Suprapubic skin (tissue), 4 donors: ENCODE results near the gene KANK4. TPM values are rescaled to one million over a fixed set of nuclear protein-coding genes. Genes with fewer than 3 reads are reported as not detected.

ENCODE experiments used
- DNase-seq, 2 donors: peaks; one replicate each; pipeline ENCODE4 v3.0.0-alpha.2; 2019; ENCODE audit warnings: low spot score in 2 of 2
- H3K27ac ChIP-seq: fragments of 200-600 bp; sonication (generic); one replicate; pipeline ENCODE4 v1.5.1; 2019
- H3K27me3 ChIP-seq: fragments of 200-600 bp; sonication (generic); one replicate; pipeline ENCODE4 v1.5.1; 2019
- H3K36me3 ChIP-seq: fragments of 200-600 bp; sonication (generic); one replicate; pipeline ENCODE4 v1.5.1; 2019
- H3K4me1 ChIP-seq: fragments of 200-600 bp; sonication (generic); one replicate; pipeline ENCODE4 v1.5.1; 2019
- H3K4me3 ChIP-seq: fragments of 200-600 bp; sonication (generic); one replicate; pipeline ENCODE4 v1.5.1; 2019; ENCODE audit warnings: mild to moderate bottlenecking
- H3K9me3 ChIP-seq: fragments of 200-600 bp; sonication (generic); one replicate; pipeline ENCODE4 v1.5.1; 2019
- EP300 ChIP-seq: sonication (generic); formaldehyde crosslinking; IDR thresholded peaks from one replicate; pipeline ENCODE4 v1.6.1; 2017; ENCODE audit warnings: antibody characterized with exemption
- POLR2A ChIP-seq, 2 donors: fragments of 450-650 bp; IDR thresholded peaks; one replicate each; pipeline ENCODE4 v1.6.1; 2017; ENCODE audit warnings: antibody characterized with exemption in 2 of 2, mild to moderate bottlenecking in 2 of 2, moderate library complexity in 2 of 2
- POLR2AphosphoS5 ChIP-seq, 3 donors: sonication (generic); formaldehyde crosslinking; IDR thresholded peaks; one replicate each; pipeline ENCODE4 v1.6.1; 2017; ENCODE audit warnings: antibody characterized with exemption in 3 of 3
- WGBS: methylation state at CpG from one replicate; pipeline ENCODE4 v1.1.5; 2018; 5-methylcytosine and 5-hydroxymethylcytosine counted together
- total RNA-seq, 4 donors: library from RNA; depleted of rRNA; stranded (reverse); fragments of >200 nt; gene quantifications; one replicate each; pipeline ENCODE4 v1.1.0, GENCODE V29; 2016
- TF ChIP-seq, protein P1 (sequence below), 2 donors: fragments of 200-600 bp in 1 of 2; fragments of 450-650 bp in 1 of 2; sonication (generic) in 1 of 2; IDR thresholded peaks; one replicate each; pipeline ENCODE4 v1.5.1; 2016 to 2019; ENCODE audit warnings: antibody characterized with exemption in 2 of 2, mild to moderate bottlenecking in 1 of 2, moderate library complexity in 1 of 2

Gene KANK4
- total RNA-seq, 4 donors from 2014 or later, result 0.16 to 1.3 (median 0.54) TPM

DNA sequence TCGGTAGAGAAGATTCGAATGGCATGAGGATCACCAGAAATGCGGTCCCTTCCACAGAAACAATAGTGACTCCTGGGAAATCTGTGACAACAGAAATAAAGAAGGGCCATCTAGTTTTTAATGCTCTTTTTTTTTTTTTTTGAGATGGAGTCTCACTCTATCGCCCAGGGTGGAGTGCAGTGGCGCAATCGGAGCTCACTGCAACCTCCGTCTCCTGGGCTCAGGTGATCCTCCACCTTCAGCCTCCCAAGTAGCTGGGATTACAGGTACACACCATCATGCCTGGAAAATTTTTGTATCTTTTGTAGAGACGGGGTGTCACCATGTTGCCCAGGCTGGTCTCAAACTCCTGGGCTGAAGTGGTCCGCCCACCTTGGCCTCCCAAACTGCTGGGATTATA, 80.7 kb downstream of the KANK4 start:
- no peaks in the 10 kb centered on the region for H3K4me1 ChIP-seq

DNA sequence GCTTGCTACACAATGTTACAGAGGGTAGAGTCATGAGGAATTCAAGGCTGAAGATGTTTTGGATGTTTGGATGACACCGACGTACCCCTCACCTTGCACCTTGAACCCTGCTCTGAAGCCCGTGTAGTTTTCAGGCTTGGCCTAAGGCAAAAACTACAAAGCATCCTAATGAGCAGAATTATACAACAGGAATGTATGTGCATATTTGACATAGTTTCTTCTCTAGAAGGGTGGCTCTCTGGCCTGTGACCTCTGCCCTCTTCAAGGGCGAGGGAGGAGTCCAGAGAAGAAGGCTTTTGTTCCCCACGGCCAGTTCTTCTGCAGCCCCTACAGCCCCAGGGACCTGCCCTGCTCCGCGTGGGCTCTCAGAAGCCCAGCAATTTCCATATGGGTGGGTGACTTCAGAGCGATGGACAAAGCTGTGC, 81.3 kb downstream of the KANK4 start:
- TF ChIP-seq, protein P1, sequence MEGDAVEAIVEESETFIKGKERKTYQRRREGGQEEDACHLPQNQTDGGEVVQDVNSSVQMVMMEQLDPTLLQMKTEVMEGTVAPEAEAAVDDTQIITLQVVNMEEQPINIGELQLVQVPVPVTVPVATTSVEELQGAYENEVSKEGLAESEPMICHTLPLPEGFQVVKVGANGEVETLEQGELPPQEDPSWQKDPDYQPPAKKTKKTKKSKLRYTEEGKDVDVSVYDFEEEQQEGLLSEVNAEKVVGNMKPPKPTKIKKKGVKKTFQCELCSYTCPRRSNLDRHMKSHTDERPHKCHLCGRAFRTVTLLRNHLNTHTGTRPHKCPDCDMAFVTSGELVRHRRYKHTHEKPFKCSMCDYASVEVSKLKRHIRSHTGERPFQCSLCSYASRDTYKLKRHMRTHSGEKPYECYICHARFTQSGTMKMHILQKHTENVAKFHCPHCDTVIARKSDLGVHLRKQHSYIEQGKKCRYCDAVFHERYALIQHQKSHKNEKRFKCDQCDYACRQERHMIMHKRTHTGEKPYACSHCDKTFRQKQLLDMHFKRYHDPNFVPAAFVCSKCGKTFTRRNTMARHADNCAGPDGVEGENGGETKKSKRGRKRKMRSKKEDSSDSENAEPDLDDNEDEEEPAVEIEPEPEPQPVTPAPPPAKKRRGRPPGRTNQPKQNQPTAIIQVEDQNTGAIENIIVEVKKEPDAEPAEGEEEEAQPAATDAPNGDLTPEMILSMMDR (IDR thresholded peaks at IDR 0.05), result no peak
- TF ChIP-seq EP300, result no peak
- TF ChIP-seq POLR2A (IDR thresholded peaks at IDR 0.05), result no peak
- TF ChIP-seq POLR2AphosphoS5 (IDR thresholded peaks at IDR 0.05), result no peak
- Histone ChIP-seq H3K4me1 (no peaks in the 10 kb centered on the region), H3K36me3 (no peaks in the 10 kb centered on the region), H3K27ac (no peak overlapping the region), H3K9me3 (no peaks in the 10 kb centered on the region), H3K27me3 (no peaks in the 10 kb centered on the region), H3K4me3 (no peak overlapping the region)
- WGBS, result 44% methylated on average over 8 of the region's 8 CpGs
- DNase-seq, result no peak

More for the DNA sequence above, 80.7 kb downstream of the KANK4 start:
- Histone ChIP-seq H3K27me3 (no peaks in the 10 kb centered on the region), H3K4me3 (no peak overlapping the region), H3K27ac (no peak overlapping the region), H3K9me3 (no peaks in the 10 kb centered on the region), H3K36me3 (no peaks in the 10 kb centered on the region)
- TF ChIP-seq EP300, result no peak
- TF ChIP-seq POLR2A (IDR thresholded peaks at IDR 0.05), result no peak
- TF ChIP-seq, protein P1 (IDR thresholded peaks at IDR 0.05), result no peak
- TF ChIP-seq POLR2AphosphoS5 (IDR thresholded peaks at IDR 0.05), result no peak
- no peak for DNase-seq
- WGBS, result 94% methylated on average over 9 of the region's 9 CpGs

DNA sequence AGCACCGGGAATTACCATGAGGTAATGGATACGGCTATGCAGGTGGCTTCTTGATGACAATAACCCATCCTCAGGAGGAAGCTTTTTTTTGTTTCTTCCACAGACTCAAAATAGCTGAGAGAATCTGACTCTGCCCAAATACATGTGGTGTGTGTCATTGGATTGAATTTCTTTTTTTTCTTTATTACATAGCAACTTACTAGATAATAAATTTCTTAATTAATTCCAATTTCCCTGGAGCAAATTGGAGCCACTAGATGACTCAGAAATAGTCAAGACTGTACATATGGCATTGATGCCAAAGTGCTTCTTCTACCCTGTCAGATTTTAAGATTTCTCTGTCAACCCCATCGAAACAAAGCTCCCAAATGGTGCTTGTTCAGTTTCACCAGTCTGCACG, 81.9 kb downstream of the KANK4 start:
- Histone ChIP-seq H3K27me3 (no peaks in the 10 kb centered on the region), H3K27ac (no peak overlapping the region), H3K4me1 (no peaks in the 10 kb centered on the region), H3K4me3 (no peak overlapping the region), H3K36me3 (no peaks in the 10 kb centered on the region), H3K9me3 (no peaks in the 10 kb centered on the region)
- 37% methylated on average over 4 of the region's 4 CpGs for WGBS
- DNase-seq, result no peak
- TF ChIP-seq POLR2AphosphoS5 (IDR thresholded peaks at IDR 0.05) (no peak), POLR2A (IDR thresholded peaks at IDR 0.05) (no peak), EP300 (no peak)
- TF ChIP-seq, protein P1 (IDR thresholded peaks at IDR 0.05), result no peak

DNA sequence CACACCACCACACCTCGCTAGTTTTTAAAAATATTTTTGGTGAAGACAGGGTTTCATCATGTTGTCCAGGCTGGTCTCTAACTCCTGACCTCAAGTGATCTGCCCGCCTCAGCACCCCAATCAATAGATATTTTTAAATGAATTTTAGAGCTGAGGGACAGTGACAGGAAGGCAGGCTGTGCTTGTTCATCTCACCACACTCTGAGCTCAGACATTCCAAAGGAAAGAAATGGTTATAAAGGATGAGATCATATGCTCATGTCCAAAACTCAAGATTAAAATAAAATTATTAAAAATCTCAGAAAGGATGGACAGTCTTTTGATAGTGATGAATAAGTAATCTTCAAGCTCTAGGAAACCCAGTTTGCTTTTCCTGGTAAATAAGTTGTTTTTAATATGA, 83.7 kb downstream of the KANK4 start:
- H3K9me3 ChIP-seq, result no peaks in the 10 kb centered on the region
- 93% methylated on average over 2 of the region's 2 CpGs for WGBS
- H3K4me1 ChIP-seq, result no peaks in the 10 kb centered on the region
- H3K27me3 ChIP-seq, result no peaks in the 10 kb centered on the region
- no peak overlapping the region for H3K27ac ChIP-seq
- no peak for TF ChIP-seq POLR2A (IDR thresholded peaks at IDR 0.05)
- TF ChIP-seq EP300, result no peak
- TF ChIP-seq, protein P1 (IDR thresholded peaks at IDR 0.05), result no peak
- no peak for TF ChIP-seq POLR2AphosphoS5 (IDR thresholded peaks at IDR 0.05)
- H3K36me3 ChIP-seq, result no peaks in the 10 kb centered on the region
- DNase-seq, result no peak
- no peak overlapping the region for H3K4me3 ChIP-seq

DNA sequence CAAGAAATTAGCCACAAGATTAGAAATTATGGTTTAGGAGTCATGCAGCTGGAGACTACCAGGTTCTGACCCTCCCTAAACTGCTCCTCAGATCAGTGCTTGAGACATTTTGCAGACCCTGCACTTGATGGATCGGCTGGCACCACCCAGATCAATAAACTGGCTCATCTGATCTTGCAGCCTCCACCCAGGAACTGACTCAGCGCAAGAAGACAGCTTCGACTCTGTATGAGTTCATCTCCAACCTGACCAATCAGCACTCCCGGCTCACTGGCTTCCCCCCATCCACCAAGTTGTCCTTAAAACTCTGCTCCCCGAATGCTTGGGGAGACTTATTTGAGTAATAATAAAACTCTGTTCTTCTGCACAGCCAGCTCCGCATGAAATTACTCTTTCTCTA, 84.5 kb downstream of the KANK4 start:
- DNase-seq, result no peak
- Histone ChIP-seq H3K9me3 (no peaks in the 10 kb centered on the region), H3K27ac (no peak overlapping the region), H3K27me3 (no peaks in the 10 kb centered on the region), H3K4me3 (no peak overlapping the region), H3K36me3 (no peaks in the 10 kb centered on the region), H3K4me1 (no peaks in the 10 kb centered on the region)
- WGBS, result 87% methylated on average over 6 of the region's 6 CpGs
- TF ChIP-seq POLR2A (IDR thresholded peaks at IDR 0.05) (no peak), POLR2AphosphoS5 (IDR thresholded peaks at IDR 0.05) (no peak), EP300 (no peak)
- TF ChIP-seq, protein P1 (IDR thresholded peaks at IDR 0.05), result no peak
